ENCODE results near the gene CILP.

DNA sequence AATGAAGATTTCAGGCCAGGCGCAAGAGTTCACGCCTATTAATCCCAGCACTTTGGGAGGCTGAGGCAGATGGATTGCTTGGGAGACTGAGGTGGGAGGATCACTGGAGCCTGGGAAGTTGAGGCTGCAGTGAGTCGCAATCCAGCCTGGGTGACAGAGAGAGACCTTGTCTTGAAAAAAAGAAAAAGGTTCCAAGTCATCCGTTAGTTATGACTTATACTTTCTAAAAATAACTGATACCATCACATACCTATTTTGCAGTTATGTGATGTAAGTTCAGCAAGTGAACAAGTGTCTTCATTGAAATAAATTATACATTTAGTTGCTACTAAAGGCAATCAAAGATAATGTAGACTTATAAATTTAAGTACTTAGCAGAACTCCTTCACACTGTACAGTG lies 48.2 kb downstream of the CILP start:
- TF ChIP-seq, protein P1, sequence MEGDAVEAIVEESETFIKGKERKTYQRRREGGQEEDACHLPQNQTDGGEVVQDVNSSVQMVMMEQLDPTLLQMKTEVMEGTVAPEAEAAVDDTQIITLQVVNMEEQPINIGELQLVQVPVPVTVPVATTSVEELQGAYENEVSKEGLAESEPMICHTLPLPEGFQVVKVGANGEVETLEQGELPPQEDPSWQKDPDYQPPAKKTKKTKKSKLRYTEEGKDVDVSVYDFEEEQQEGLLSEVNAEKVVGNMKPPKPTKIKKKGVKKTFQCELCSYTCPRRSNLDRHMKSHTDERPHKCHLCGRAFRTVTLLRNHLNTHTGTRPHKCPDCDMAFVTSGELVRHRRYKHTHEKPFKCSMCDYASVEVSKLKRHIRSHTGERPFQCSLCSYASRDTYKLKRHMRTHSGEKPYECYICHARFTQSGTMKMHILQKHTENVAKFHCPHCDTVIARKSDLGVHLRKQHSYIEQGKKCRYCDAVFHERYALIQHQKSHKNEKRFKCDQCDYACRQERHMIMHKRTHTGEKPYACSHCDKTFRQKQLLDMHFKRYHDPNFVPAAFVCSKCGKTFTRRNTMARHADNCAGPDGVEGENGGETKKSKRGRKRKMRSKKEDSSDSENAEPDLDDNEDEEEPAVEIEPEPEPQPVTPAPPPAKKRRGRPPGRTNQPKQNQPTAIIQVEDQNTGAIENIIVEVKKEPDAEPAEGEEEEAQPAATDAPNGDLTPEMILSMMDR (IDR thresholded peaks at IDR 0.05) = no peak
- no peak for TF ChIP-seq EP300 (IDR thresholded peaks at IDR 0.05)
- no peak for TF ChIP-seq POLR2A (IDR thresholded peaks at IDR 0.05; ENCODE audit: low read depth)
- no peak for TF ChIP-seq POLR2AphosphoS5 (IDR thresholded peaks at IDR 0.05)

All from esophagus muscularis mucosa (tissue), 4 donors.